ENCODE measurements around the gene SMPX.

The SMPX gene

GRCh38 chrX:21749924-21750323, 8.0 kb downstream of the SMPX start:
- DNase-seq = no peak
- Histone ChIP-seq H3K27me3 (no peaks in the 10 kb centered on the region), H3K9me3 (no peaks in the 10 kb centered on the region), H3K4me1 (no peaks in the 10 kb centered on the region), H3K36me3 (no peaks in the 10 kb centered on the region), H3K27ac (no peak overlapping the region), H3K4me3 (no peak overlapping the region)
- TF ChIP-seq CTCF (IDR thresholded peaks at IDR 0.05) = no peak
- intact Hi-C loops (cut with DNase I; ENCODE audit: low total_unique reads) = no loop called here

GRCh38 chrX:21748235-21748634, 9.7 kb downstream of the SMPX start:
- Histone ChIP-seq H3K27ac (no peak overlapping the region), H3K4me3 (no peak overlapping the region), H3K9me3 (no peaks in the 10 kb centered on the region), H3K36me3 (no peaks in the 10 kb centered on the region), H3K27me3 (no peaks in the 10 kb centered on the region), H3K4me1 (no peaks in the 10 kb centered on the region)
- DNase-seq = no peak
- TF ChIP-seq CTCF (IDR thresholded peaks at IDR 0.05) = no peak
- intact Hi-C loops (cut with DNase I; ENCODE audit: low total_unique reads) = no loop called here

- Histone ChIP-seq H3K36me3 (no peaks in the 10 kb centered on the region), H3K27me3 (no peaks in the 10 kb centered on the region), H3K4me3 (no peak overlapping the region), H3K9me3 (no peaks in the 10 kb centered on the region), H3K4me1 (no peaks in the 10 kb centered on the region), H3K27ac (no peak overlapping the region)
- no peak for TF ChIP-seq CTCF (IDR thresholded peaks at IDR 0.05)
- DNase-seq = no peak
- intact Hi-C loops (cut with DNase I; ENCODE audit: low total_unique reads) = no loop called here
Observed at GRCh38 chrX:21747558-21747957, 10.4 kb downstream of the SMPX start.

- no peaks in the 10 kb centered on the region for H3K27me3 ChIP-seq
- no peak overlapping the region for H3K4me3 ChIP-seq
- TF ChIP-seq CTCF (IDR thresholded peaks at IDR 0.05) = peak; percentile 22 to 31
- intact Hi-C loops (cut with DNase I; ENCODE audit: low total_unique reads) = no loop called here
- DNase-seq = peak in 1 of 2 donors; percentile 27
- H3K9me3 ChIP-seq = no peaks in the 10 kb centered on the region
- H3K36me3 ChIP-seq = no peaks in the 10 kb centered on the region
- H3K4me1 ChIP-seq = no peaks in the 10 kb centered on the region
- H3K27ac ChIP-seq = no peak overlapping the region
Observed at GRCh38 chrX:21745756-21746155, 12.2 kb downstream of the SMPX start.

- no peaks in the 10 kb centered on the region for H3K4me1 ChIP-seq
- intact Hi-C loops (cut with DNase I; ENCODE audit: low total_unique reads) = no loop called here
- DNase-seq = no peak
Observed at GRCh38 chrX:21744721-21745120, 13.2 kb downstream of the SMPX start.

More at GRCh38 chrX:21744721-21745120, 13.2 kb downstream of the SMPX start:
- H3K36me3 ChIP-seq = no peaks in the 10 kb centered on the region
- H3K27ac ChIP-seq = no peak overlapping the region
- H3K9me3 ChIP-seq = no peaks in the 10 kb centered on the region
- no peaks in the 10 kb centered on the region for H3K27me3 ChIP-seq
- no peak for TF ChIP-seq CTCF (IDR thresholded peaks at IDR 0.05)
- no peak overlapping the region for H3K4me3 ChIP-seq

All from tibial artery (tissue), 4 donors.